Measurements from ENCODE around the gene SETD5.

DNA sequence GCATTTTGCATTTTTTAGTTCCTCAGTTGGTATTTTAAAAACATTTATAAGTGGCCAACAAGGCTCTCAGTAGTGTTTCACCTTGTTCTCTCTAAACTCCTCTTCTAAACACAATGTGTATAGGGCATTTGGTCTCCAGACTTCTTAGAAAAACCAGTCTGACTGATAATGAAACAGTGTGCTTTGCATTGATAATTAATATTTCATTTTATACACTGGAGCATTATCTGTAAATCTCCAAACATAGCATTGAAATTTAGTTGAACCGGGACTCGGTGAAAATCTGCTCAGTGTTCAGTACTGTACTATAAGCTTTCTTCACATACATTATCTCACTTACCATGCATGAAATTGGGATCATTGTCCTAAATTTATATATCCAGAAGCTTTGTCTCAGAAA lies 53.6 kb downstream of the SETD5 start:
- TF ChIP-seq, protein P1, sequence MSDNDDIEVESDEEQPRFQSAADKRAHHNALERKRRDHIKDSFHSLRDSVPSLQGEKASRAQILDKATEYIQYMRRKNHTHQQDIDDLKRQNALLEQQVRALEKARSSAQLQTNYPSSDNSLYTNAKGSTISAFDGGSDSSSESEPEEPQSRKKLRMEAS (IDR thresholded peaks at IDR 0.05): no peak
- TF ChIP-seq EP300 (IDR thresholded peaks at IDR 0.05; ENCODE audit: borderline replicate concordance) (no peak), TCF12 (IDR thresholded peaks at IDR 0.05; ENCODE audit: low read depth) (no peak)
